Dermis blood vessel endothelial cell (primary cell): ENCODE measurements around the gene MAP2. TPM values are rescaled to one million over a fixed set of nuclear protein-coding genes. Genes with fewer than 3 reads are reported as not detected.

Source experiments
- DNase-seq: peaks from one replicate; pipeline ENCODE4 v3.0.0; 2010
- total RNA-seq: library from RNA; depleted of rRNA; stranded (reverse); fragments of >200 nt; gene quantifications from 2 replicates; pipeline ENCODE4 v1.2.3, GENCODE V29; 2014

Gene MAP2, protein sequence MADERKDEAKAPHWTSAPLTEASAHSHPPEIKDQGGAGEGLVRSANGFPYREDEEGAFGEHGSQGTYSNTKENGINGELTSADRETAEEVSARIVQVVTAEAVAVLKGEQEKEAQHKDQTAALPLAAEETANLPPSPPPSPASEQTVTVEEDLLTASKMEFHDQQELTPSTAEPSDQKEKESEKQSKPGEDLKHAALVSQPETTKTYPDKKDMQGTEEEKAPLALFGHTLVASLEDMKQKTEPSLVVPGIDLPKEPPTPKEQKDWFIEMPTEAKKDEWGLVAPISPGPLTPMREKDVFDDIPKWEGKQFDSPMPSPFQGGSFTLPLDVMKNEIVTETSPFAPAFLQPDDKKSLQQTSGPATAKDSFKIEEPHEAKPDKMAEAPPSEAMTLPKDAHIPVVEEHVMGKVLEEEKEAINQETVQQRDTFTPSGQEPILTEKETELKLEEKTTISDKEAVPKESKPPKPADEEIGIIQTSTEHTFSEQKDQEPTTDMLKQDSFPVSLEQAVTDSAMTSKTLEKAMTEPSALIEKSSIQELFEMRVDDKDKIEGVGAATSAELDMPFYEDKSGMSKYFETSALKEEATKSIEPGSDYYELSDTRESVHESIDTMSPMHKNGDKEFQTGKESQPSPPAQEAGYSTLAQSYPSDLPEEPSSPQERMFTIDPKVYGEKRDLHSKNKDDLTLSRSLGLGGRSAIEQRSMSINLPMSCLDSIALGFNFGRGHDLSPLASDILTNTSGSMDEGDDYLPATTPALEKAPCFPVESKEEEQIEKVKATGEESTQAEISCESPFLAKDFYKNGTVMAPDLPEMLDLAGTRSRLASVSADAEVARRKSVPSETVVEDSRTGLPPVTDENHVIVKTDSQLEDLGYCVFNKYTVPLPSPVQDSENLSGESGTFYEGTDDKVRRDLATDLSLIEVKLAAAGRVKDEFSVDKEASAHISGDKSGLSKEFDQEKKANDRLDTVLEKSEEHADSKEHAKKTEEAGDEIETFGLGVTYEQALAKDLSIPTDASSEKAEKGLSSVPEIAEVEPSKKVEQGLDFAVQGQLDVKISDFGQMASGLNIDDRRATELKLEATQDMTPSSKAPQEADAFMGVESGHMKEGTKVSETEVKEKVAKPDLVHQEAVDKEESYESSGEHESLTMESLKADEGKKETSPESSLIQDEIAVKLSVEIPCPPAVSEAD (N-terminal part only)
- 3.9 and 6.0 TPM in 2 replicates for total RNA-seq

DNA sequence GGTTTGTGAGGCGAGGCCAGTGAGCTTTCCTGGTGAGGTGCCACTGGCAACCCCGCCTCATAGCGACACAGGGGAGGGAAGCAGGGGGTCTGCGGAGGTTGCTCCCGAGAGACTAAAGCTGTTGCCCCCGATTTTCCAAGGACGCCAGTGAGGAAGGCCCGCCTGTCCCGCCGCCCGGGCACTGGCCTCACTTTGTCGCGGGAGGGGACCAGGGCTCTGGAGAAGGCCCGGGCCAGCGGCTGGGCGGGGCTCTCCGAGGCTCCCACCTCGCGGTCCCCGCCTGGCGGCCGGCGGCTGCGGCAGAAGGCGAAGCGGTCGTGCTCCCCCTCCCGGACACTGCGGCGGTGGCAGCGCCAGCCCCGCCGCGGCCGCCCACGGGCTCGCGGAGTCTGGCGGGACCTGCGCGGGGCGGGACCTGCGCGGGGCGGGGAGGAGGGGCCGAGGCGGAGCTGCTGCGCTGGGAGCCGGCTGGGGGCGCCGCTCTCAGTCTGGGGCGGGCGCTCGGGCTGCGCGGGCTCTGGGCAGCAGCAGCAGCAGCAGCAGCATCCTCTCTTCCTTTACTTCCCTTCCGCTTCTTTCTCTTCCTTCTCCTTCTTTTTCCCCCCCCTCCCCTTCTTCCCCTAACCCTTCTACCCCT, at the start of gene MAP2:
Gene MAP2 (plus strand): TSS at position 486 of the 637 bp plus-strand sequence. CDS start 229,124 bp downstream, outside the sequence.
- peak; percentile 92 for DNase-seq

DNA sequence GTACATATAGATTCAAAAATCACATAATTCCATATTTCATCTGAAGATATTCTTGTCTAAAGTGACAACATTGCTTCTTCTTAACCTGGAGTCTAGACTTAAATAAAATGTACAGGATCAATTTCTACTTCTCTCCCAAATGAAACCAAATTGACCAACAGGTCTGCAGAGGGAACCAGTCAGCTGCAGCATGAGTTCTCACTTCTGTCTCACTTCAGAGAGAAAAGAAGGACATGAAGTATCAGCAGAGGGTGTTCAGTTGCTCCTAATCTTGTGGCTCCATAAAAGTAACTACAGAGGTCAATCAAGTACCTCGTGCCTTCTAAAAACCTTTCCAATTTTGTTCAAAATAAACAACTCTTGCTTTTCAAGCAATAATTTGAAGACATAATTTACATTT, 47.2 kb upstream of the MAP2 start:
- no peak for DNase-seq

DNA sequence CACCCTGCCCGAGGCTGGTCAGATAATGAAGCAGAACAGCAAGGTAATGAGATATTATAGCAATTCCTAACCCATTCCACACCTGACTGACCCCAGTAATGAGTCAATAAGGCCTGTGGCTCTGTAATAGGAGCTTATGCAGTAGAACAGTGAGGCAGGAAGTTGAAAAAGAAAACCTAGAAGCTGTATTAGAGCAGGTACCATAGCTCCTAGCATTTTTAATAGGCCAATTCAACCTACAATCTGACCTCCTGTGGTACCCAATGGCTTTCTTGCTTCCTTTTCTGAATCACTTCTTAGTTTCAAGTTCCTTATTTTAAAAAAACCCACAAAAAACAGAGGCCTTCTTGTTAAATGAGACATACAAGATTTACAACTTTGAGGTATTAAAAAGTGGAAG, 43.6 kb upstream of the MAP2 start:
- DNase-seq = no peak

DNA sequence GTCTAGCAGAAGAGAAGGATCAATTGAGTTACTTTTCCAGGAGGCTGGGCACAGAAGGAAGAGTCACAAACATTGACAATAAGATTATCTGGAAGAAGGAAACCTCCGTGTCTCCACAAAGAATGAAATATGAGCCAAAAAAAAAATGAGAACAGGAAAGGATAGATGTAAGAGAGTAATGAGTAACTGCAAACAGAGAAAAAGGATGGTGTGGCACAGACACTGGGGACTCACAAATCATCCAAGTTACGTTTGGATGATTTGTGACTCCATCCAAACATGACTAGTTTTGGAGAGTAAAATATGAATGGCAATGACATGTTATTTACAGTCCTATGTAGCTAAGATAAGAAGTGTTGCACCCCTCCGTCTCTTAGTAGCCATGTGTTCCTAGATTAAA, 42.8 kb upstream of the MAP2 start:
- no peak for DNase-seq

DNA sequence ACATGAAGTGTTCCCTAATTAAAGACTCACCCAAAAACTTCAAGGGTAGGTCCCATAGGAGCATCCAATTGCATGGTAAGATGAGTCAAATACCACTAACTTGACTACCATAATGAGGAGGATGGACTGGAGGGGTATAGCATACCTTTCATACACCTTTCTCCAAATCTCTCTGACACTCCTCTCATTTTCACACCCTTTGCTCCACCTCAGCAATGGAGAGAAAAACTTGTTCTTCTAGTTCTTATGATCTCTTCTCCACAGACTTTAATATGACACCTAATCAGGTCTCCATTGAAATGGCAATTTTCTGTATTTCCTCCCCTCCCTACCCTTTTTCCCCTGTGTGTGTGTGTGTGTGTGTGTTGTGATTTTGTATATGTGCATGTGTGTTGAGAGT, 41.1 kb upstream of the MAP2 start:
- no peak for DNase-seq

DNA sequence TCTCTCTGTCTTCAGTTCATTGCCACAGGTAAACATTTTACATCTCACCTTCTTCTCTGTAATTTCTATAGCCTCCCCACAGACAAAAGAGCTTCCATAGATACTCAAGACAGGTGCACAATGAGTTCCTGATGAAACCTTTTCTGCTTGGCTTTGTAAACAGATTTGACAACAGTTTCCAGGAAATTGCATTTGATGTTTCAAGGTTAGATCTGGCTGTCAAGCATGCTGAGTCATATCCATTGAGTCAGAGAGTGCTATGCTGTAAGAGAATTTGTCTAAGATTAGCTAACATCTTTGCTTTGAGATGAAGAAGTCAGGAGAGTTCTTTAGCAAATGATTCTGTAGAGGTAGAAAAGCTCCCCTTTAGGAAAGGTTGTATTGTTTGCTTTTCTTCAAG, 40.6 kb upstream of the MAP2 start:
- DNase-seq = peak; percentile 83

DNA sequence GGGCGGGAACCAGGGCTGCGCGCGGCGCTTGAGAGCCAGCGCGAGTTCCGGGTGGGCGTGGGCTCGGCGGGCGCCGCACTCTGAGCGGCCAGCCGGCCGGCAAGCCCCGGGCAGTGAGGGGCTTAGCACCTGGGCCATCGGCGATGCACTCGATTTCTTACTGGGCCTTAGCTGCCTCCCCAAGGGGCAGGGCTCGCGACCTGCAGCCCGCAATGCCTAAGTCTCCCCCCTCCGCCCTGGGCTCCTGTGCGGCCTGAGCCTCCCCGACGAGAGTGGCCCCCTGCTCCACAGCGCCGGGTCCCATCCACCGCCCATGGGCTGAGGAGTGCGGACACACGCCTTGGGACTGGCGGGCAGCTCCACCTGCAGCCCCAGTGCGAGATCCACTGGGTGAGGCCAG, 36.5 kb upstream of the MAP2 start:
- DNase-seq = no peak

DNA sequence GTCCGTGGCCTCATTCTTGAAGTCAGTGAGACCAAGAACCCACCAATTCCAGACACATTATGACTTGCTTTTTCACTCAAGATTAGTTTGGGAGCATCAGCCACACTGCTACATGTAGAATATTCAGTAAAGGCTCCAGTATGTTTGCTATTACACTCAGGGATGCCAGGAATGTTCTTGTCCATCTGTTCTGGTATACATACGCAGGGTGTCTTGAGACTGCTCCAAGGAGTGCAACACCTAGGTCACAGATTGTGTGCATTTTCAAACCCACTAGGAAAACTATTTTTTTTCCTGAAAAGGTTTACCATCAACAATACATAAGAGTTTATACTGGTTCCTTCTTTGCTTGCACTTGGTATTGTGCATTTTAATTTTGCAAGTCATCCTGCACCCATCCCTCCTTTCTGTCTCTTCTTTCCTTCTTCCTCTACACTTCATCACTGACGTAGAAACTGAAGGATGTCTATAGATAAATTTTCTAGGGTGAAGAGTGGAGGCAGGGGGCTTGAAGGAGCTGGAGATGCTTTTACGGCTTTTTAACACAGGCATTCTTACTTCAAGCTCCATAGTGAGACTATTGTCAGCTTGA, 35.3 kb upstream of the MAP2 start:
- no peak for DNase-seq

DNA sequence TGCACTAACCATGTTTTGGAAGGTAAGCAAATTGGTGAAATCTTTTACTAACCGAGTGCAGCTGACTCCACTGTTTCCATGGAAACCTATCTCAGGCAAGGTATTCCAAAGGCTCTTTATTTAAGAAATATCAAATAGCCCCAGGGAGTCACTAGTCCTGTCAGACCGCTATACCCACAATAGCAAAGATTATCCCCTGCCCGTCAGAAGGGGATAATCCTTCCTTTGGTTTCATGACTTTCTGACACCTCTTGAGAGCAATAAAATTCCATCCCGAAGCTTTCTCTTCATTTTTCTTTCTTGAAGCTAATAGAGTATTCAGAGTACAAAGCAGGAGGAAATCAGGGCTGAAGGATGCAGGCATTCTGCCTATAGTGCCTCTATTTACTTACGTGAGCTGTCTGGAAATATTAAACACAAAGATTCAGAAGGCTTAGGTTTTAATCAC, 34.7 kb upstream of the MAP2 start:
- DNase-seq = no peak

DNA sequence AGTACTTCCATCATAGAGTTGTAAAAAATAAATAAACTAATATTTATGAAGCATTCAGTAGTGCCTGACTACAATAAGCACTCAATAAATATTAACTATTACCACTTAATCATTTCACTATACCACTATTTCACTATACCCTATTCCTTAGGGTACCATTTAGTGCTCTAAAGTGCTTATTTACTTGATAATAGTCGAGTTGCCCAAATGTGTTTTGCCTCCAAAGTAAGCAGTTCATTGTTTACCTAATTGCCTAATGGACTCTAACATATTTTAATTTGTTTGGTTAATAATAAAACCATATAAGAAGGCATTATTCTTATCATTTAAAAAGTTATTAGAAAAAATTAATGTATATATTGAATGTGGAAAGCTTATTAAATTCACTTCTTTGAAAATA, 33.0 kb upstream of the MAP2 start:
- no peak for DNase-seq

DNA sequence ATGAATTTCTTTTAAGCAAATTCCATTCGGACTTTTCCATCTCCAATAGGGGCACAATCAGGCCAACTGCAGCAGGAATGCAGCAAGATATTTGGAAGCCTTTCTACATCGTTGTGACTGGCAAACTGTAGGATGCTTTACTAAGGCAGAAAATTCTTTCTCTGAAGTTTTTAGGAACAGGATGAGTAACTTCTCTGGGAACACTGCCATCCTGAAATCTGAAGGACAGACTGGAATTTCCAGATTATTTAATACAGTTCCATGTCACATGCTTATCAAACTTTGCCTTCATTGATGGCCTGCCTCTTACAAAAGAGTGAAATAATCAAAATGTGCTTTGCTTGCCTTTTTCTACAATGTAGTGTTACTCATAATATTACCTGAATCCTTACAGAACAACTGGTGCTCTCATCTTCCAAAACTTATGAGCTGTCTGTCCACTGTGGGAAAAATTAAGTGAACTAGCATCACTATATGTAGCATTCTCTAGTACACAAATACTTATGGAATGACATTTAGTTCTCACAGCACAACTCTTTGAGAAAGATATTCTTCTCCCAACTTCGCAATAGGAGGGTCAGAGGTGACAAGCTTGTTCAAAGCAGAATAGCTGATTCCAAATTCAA, 32.0 kb upstream of the MAP2 start:
- DNase-seq = no peak

DNA sequence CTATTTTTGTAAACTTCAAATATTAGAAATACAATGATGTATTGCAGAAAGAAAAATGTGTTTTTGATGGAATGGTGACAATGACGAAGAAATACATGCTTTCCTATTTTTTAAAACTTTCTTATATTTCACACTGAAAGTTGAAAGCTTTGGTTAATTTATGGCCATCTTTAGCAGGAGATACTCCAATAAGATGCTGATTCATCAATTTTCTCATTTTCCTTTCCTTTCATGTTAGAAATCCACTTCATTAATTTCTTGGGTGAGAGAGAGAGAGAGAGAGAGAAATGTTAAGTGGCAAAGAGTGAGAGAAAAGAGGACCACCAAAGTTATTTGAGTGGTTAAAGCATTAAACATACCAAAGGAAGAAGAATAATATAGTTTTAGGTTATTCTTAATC, 28.6 kb upstream of the MAP2 start:
- DNase-seq = no peak

DNA sequence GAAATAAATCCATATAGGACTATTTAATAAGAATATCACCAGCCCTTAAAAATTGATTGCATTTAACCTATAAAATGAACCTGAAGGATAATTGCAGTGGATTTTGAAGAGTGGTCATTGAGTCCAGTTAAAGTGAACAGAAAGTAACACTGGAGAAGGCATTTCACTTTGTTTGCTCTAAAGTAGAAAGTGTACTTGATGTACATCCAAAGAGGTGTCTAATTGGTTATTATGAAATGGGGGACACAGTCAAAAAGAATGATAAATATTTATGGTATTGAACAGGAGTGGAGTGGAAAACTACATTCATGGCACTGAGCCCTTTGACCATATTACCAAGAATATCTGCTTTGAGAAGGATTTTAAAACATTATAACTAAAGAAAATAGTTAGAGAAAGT, 28.2 kb upstream of the MAP2 start:
- no peak for DNase-seq

DNA sequence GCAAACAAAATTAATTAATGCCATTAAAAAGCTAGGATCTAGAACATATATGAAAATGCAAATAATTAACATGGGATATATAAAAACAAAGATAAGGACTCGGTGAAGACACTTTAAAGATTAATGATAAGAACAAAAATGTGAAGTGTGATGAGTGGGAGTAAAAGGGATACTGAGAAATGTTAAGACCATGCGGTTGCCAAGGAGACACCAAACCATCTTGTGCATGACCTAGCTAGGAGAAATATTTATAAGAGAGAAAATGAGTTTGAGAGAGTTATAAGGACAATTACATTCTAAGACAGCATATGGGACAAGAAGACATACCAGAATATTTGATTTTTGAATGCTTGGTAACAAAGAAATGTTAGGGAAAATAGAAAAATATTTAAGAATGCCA, 25.4 kb upstream of the MAP2 start:
- no peak for DNase-seq

DNA sequence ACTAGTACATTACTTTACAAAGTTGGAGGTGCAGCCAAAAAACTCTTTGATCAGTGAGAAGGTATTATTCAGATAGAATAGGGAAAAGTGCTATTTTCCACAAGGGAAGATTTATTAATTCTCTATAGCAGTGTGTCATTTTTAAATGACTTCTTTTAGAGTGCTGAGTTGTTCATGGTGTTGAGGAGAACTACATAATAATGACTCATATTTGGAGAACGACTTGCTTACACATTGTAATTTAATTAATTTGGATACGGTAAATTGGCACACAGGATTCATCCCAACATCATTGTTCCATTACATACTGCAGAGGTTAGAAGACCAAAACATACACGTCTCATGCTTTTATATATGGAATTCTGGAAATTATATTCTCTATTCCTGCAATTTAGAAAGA, 22.1 kb upstream of the MAP2 start:
- DNase-seq = no peak

DNA sequence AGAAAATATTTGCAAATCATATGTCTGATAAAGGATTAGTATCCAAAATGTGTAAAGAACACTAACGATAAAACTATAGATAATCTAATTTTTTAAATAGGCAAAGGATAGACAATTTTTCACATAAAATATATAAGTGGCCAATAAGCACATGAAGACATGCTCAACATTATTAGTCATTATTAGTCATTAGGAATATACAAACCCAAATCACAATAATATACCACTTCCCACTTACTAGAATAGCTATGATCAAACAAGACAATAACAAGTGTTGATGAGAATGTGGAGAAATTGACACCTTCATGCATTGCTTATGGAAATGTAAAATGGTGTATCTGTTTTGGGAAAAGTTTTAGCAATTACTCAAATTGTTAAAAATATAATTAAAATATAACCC, 12.6 kb upstream of the MAP2 start:
- no peak for DNase-seq

DNA sequence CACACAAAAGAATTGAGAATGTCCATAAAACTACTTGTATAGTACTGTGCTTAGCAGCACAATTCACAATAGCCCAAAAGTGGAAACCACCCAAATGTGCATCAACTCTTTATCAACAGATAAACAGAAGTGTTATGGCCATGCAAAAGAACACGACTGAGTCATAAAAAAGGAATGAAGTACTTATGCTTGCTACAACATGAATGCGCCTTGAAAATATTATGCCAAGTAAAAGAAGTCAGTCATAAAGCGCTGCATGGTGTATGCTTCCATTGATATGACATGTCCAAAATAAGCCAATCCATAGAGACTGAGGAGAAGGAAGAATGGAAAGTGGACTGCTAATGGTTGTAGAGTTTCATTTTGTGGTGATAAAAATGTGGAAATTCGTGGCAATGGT, 12.1 kb upstream of the MAP2 start:
- no peak for DNase-seq

DNA sequence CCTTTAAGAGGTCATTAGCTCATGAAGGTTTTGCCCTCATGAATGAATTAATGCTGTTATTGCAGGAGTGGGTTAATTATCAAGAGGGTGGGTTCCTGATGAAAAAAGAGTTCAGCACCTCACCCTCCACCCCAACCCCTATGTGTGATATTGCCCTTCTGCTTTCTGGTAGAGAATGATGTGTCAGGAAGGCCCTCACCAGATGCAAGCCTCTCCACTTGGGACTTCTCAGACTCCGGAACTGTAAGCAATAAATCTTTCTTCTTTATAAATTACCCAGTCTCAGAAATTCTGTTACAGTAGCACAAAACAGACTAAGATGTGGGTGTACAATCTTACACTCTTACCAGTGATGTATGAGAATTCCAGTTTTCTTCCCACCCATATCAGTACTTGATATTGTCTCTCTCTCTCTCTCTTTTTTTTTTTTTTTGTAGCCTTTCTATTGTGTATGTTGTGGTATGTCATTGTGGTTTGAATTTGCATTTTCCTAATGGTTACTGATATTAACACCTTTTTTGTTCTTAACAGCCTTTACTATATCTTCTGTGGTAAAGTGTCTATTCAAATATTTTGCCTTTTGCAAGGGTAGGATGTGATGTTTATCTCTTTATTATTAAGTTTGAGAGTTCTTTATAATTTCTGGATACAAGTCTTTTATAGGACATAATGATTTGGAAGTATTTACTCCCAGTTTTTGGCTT, 10.4 kb upstream of the MAP2 start:
- DNase-seq = no peak

DNA sequence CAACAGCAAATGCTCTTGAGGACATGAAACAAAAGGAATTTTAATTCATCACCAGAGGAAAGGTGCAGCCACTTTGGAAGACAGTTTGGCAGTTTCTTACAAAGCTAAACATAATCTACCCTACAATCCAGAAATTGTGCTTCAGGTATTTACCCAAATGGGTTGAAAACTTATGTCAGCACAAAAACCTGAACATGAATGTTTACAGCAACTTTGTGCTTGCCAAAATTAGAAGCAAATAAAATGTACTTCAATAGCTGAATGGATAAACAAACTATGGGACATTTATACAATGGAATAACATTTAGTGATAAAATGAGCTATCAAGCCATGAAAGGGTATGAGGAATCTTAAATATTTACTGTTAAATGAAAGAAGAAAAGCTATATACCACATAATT, 6.9 kb upstream of the MAP2 start:
- DNase-seq = no peak

DNA sequence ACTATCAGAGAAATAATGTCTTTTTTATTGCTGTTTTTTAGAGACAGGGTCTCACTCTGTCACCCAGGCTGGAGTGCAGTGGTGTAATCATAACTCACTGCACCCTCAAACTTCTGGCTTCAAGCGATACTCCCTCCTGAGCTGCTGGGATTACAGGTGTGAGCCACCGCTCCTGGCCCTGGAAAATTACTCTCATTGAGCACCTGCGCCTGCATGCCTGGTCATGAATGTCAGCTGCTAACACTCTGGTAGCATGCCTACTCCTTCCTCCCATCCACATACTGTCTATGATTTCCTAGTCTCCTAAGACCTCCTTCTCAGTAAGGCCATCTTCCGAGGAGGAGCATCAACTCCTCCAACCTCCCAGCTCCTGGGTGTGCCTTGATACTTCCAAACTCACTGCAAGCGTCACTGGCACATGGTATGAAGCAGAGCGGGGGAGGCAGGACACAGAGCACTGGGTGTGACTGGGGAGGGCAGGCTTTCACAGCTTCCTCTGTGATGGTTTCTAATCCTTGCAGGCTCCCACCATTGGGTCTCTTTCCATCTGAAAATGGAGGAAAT, 1.6 kb upstream of the MAP2 start:
- no peak for DNase-seq

DNA sequence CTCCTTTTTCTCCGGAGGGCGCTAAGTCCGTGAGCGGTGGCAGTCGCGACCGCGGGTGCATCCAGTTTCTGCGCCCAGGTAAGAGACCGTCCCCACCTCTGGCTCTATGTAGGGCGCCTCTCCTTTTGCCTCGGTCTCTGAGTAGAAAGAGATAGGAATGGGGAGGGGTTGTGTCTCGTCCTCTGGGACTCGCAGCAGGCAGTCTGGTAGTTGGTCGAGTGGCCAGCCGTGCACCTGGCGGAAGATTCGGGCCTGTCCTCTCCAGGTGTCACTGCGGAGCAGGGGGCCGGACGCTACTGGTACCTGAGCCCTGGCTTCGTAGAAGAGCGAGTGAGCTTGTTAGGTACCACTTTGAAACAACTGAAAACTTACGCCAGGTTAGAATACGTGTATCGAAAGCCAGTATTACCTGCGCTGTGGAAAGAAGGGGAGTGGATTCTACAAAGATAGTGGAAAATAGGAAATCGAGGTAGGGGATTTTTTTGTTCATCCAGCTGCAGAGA, 403 bp downstream of the MAP2 start:
- DNase-seq = no peak
